Measurements from ENCODE around the gene LIPK.

The LIPK gene

DNA sequence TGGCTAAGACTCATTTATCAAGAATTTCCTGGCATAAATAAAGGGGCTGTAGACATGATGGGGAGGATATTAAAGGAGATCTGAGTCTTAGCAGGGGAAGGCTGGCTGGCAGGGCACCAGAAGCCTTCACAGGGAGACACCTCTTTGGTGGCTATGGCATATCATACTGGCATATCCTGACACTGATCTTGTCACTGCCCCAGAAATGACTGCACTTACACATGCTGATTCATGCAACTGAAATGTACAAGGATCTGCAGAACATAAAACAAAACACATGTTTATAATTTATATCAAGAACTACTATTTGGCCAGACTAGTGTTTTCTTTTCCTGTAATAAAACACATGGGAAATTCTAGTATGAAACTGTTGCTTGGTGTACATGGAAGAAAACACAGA lies 48.2 kb downstream of the LIPK start:
- Histone ChIP-seq H3K36me3 (ENCODE audit: control insufficient read depth, insufficient read depth, low read length) (no peaks in the 10 kb centered on the region), H3K9ac (ENCODE audit: low read depth, low read length) (no peak overlapping the region), H3K4me1 (ENCODE audit: control insufficient read depth, insufficient read depth, low read length) (peaks cover 7% of the 10 kb centered on the region; the same call in 1 of the 2 replicates), H3K4me3 (ENCODE audit: low read depth, low read length) (no peak overlapping the region), H3K27ac (ENCODE audit: low read depth, low read length) (no peak overlapping the region), H3K9me3 (ENCODE audit: control insufficient read depth, insufficient read depth, low read length) (no peaks in the 10 kb centered on the region), H3K27me3 (ENCODE audit: control insufficient read depth, insufficient read depth, low read length) (no peaks in the 10 kb centered on the region)

DNA sequence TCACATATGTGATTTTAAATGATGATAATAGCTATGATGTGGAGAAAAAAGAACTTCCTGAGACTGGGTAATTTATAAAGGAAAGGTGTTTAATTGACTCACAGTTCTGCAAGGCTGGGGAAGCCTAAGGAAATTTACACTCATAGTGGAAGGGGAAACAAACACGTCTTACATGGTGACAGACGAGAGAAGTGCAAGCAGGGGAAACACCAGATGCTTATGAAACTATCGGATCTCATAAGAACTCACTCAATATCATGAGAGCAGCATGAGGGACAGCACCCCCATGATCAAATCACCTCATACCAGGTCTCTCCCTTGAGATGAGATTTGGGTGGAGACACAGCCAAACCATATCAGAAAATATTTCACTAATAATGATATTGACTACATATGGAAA lies 49.7 kb downstream of the LIPK start:
- H3K9me3 ChIP-seq (ENCODE audit: control insufficient read depth, insufficient read depth, low read length) = no peaks in the 10 kb centered on the region
- H3K36me3 ChIP-seq (ENCODE audit: control insufficient read depth, insufficient read depth, low read length) = no peaks in the 10 kb centered on the region
- peaks cover 7% of the 10 kb centered on the region; the same call in 1 of the 2 replicates for H3K4me1 ChIP-seq (ENCODE audit: control insufficient read depth, insufficient read depth, low read length)
- no peak overlapping the region for H3K27ac ChIP-seq (ENCODE audit: low read depth, low read length)
- no peak overlapping the region for H3K9ac ChIP-seq (ENCODE audit: low read depth, low read length)
- no peak overlapping the region for H3K4me3 ChIP-seq (ENCODE audit: low read depth, low read length)
- no peaks in the 10 kb centered on the region for H3K27me3 ChIP-seq (ENCODE audit: control insufficient read depth, insufficient read depth, low read length)

DNA sequence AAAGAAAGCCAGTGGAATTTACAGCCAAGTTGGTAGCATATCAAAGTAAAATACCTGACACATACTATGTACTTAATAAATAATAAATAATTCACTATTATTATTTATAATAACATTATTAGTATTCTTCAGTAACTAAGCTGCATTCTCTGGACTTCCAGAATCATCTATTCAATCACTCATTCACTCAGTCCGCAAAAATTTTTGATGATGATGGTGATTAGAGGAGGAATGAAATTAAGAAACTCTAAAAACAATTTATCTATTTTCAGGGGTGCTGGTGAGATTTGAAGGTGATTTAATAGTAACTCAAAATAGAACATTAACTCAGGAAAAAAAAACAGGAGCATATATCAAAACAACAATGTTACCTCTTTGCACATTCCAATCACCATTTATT lies 50.6 kb downstream of the LIPK start:
- Histone ChIP-seq H3K4me1 (ENCODE audit: control insufficient read depth, insufficient read depth, low read length) (peaks cover 7% of the 10 kb centered on the region; the same call in 1 of the 2 replicates), H3K9ac (ENCODE audit: low read depth, low read length) (no peak overlapping the region), H3K27ac (ENCODE audit: low read depth, low read length) (no peak overlapping the region), H3K27me3 (ENCODE audit: control insufficient read depth, insufficient read depth, low read length) (no peaks in the 10 kb centered on the region), H3K9me3 (ENCODE audit: control insufficient read depth, insufficient read depth, low read length) (no peaks in the 10 kb centered on the region), H3K36me3 (ENCODE audit: control insufficient read depth, insufficient read depth, low read length) (no peaks in the 10 kb centered on the region), H3K4me3 (ENCODE audit: low read depth, low read length) (no peak overlapping the region)

DNA sequence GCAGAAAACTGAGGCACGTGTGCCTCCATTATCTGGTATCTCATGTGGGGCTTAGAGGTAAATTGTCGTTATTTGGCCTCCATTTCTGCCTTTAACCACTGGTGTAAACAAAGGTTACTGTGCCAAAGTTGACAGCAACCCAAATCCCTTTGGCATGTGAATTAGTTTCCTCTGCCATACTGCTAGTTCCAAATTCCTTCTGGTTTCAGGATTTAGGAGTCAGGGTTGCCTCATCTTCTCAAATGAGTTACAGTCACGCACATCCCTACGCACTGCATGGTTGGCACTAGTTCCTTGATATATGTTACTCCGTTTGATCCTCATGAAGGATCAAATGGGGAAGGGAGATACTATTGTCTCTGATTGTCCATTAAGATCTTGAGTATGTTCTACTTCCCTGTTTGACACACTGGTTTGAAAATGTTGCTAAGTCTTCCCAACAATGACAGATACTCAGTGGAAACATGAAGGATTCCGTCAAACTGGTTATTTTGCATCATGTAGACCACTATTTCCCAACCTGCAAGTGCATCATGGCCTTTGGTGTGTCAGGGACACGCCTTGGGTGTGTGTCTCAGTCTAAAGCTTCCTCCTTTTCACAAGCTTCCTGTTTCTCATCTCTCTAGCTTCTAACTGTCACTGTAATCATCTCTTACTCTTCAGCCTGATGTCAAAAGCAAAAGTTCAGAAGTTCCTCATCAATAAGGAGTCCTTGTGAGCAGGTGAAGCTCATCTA lies 53.5 kb downstream of the LIPK start, which contains the start of gene LIPN:
LIPN (plus strand) TSS at position 655 of the 736 bp plus-strand sequence. CDS start 1,386 bp downstream, outside the sequence.
- Histone ChIP-seq H3K4me1 (ENCODE audit: control insufficient read depth, insufficient read depth, low read length) (peaks cover 7% of the 10 kb centered on the region; the same call in 1 of the 2 replicates), H3K4me3 (ENCODE audit: low read depth, low read length) (no peak within 1 kb of the TSS), H3K27me3 (ENCODE audit: control insufficient read depth, insufficient read depth, low read length) (no peaks in the 10 kb centered on the region), H3K36me3 (ENCODE audit: control insufficient read depth, insufficient read depth, low read length) (no peaks in the 10 kb centered on the region), H3K27ac (ENCODE audit: low read depth, low read length) (no peak within 1 kb of the TSS), H3K9me3 (ENCODE audit: control insufficient read depth, insufficient read depth, low read length) (no peaks in the 10 kb centered on the region), H3K9ac (ENCODE audit: low read depth, low read length) (no peak within 1 kb of the TSS)

DNA sequence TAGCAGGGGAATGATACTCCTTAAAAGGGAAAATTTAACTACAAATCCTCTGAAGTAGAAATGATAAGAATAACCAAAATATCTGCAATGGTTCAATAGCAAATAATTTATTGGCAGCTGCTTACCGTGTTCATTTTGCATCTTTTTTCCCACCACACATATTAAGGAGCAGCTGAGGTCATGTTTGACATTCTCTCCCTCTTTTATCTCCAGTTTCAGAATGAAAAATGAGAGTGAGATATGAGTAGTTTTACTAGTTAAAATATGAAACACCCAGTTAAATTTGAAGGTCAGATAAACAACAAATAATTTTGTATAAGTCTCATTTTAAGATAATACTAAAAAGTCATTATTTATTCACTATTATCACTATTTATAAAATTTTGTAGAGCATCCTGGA lies 56.9 kb downstream of the LIPK start:
- no peaks in the 10 kb centered on the region for H3K9me3 ChIP-seq (ENCODE audit: control insufficient read depth, insufficient read depth, low read length)
- H3K9ac ChIP-seq (ENCODE audit: low read depth, low read length) = no peak overlapping the region
- H3K36me3 ChIP-seq (ENCODE audit: control insufficient read depth, insufficient read depth, low read length) = no peaks in the 10 kb centered on the region
- H3K27me3 ChIP-seq (ENCODE audit: control insufficient read depth, insufficient read depth, low read length) = no peaks in the 10 kb centered on the region
- no peak overlapping the region for H3K4me3 ChIP-seq (ENCODE audit: low read depth, low read length)
- H3K27ac ChIP-seq (ENCODE audit: low read depth, low read length) = no peak overlapping the region
- no peaks in the 10 kb centered on the region for H3K4me1 ChIP-seq (ENCODE audit: control insufficient read depth, insufficient read depth, low read length)

DNA sequence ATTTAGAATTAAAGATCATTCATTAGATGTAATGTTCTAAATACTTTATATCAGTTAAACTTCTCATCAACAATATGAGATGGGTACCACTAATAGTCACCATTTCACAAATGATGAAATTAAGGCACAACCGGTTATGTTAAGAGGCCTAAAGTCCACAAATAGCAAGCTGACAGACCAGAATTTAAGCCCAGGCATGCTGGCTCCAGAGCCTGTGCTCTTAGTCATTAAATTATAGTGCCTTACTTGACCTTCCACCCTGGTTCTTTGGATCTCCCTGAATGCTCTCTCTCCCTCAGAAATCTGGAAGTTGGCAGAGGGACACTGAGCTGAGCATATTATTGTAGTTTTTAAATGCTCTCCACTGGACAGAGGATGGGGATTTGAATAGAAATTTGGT lies 57.4 kb downstream of the LIPK start:
- Histone ChIP-seq H3K9ac (ENCODE audit: low read depth, low read length) (no peak overlapping the region), H3K27me3 (ENCODE audit: control insufficient read depth, insufficient read depth, low read length) (no peaks in the 10 kb centered on the region), H3K4me1 (ENCODE audit: control insufficient read depth, insufficient read depth, low read length) (peaks cover 4% of the 10 kb centered on the region; the same call in 1 of the 2 replicates), H3K36me3 (ENCODE audit: control insufficient read depth, insufficient read depth, low read length) (no peaks in the 10 kb centered on the region), H3K9me3 (ENCODE audit: control insufficient read depth, insufficient read depth, low read length) (no peaks in the 10 kb centered on the region), H3K27ac (ENCODE audit: low read depth, low read length) (no peak overlapping the region), H3K4me3 (ENCODE audit: low read depth, low read length) (no peak overlapping the region)

DNA sequence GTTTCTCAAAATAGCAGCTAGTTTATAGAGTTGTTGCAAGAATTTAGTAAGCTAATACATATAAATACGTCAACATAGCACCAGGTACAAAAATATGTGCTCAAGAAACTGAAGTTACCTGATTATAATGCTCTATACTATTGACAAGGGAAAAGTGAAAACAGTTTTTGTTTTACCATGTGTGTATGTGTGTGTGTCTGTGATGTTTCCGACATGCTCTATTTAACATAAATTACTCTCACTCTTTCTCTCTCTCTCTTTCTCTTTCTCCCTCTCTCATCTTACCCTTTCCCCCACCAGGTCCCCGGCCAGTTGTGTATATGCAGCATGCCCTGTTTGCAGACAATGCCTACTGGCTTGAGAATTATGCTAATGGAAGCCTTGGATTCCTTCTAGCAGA lies 58.1 kb downstream of the LIPK start:
- Histone ChIP-seq H3K9me3 (ENCODE audit: control insufficient read depth, insufficient read depth, low read length) (no peaks in the 10 kb centered on the region), H3K4me1 (ENCODE audit: control insufficient read depth, insufficient read depth, low read length) (peaks cover 7% of the 10 kb centered on the region; the same call in 1 of the 2 replicates), H3K9ac (ENCODE audit: low read depth, low read length) (no peak overlapping the region), H3K36me3 (ENCODE audit: control insufficient read depth, insufficient read depth, low read length) (no peaks in the 10 kb centered on the region), H3K27me3 (ENCODE audit: control insufficient read depth, insufficient read depth, low read length) (no peaks in the 10 kb centered on the region), H3K27ac (ENCODE audit: low read depth, low read length) (no peak overlapping the region), H3K4me3 (ENCODE audit: low read depth, low read length) (no peak overlapping the region)

DNA sequence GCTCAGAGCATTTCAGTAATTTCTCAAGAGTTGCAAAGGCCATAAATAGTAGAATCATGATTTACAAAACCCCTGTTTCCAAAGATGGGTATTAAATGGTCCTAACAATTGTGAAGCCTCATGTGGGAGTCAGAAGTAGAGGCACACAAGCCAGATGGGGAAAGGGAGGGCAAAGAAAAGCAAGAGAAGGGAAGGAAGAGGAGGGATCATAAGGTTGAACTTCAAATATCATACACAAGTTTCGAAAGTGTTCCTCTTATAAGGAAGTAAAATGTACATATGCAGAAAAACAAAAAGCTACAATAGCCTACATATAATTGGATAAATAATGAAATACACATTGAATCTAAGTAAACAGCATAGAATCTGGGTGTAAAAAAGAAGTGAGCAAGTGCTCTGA lies 59.8 kb downstream of the LIPK start:
- Histone ChIP-seq H3K4me1 (ENCODE audit: control insufficient read depth, insufficient read depth, low read length) (peaks cover 7% of the 10 kb centered on the region; the same call in 1 of the 2 replicates), H3K36me3 (ENCODE audit: control insufficient read depth, insufficient read depth, low read length) (no peaks in the 10 kb centered on the region), H3K9ac (ENCODE audit: low read depth, low read length) (no peak overlapping the region), H3K9me3 (ENCODE audit: control insufficient read depth, insufficient read depth, low read length) (no peaks in the 10 kb centered on the region), H3K27me3 (ENCODE audit: control insufficient read depth, insufficient read depth, low read length) (no peaks in the 10 kb centered on the region), H3K4me3 (ENCODE audit: low read depth, low read length) (no peak overlapping the region), H3K27ac (ENCODE audit: low read depth, low read length) (no peak overlapping the region)

DNA sequence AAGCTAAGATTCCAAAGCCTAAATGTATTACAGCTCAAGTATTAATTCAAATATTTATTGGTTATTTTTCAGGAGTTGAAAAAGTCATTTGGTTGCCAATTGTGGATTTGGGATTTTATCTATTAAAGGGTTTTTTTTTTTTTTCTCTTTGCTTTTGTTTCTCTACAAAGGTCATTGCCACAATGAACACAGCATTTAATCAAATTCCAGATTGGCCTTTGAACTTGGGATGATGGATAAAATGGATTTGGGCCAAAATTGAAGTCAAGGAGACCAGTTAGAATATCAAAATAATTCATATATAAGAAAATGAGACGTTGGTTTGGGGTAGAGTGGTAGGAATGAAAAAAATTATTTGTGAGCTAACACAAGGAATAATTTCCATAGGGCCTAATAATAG lies 63.3 kb downstream of the LIPK start:
- H3K27ac ChIP-seq (ENCODE audit: low read depth, low read length) = no peak overlapping the region
- no peaks in the 10 kb centered on the region for H3K9me3 ChIP-seq (ENCODE audit: control insufficient read depth, insufficient read depth, low read length)
- H3K4me3 ChIP-seq (ENCODE audit: low read depth, low read length) = no peak overlapping the region
- no peaks in the 10 kb centered on the region for H3K27me3 ChIP-seq (ENCODE audit: control insufficient read depth, insufficient read depth, low read length)
- H3K9ac ChIP-seq (ENCODE audit: low read depth, low read length) = no peak overlapping the region
- H3K4me1 ChIP-seq (ENCODE audit: control insufficient read depth, insufficient read depth, low read length) = peaks cover 7% of the 10 kb centered on the region; the same call in 1 of the 2 replicates
- no peaks in the 10 kb centered on the region for H3K36me3 ChIP-seq (ENCODE audit: control insufficient read depth, insufficient read depth, low read length)

DNA sequence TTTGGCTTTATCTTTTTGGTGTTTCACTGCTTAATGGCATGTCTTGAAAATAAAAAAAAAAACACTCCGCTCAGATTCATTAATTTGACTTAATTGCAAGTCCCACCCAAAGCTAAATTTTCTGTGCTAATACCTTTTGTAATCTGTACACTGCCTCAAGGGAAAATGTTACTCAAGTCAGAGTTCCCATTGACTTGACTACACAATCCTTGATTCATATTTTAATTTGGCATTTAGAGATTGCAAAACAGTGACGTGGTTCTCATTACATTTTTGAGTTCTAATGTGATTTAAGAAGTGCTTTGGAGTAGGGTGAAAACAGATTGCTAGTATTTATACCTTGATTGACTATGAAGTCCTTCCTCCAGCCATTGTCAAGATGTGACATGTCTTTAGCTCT lies 75.2 kb downstream of the LIPK start:
- Histone ChIP-seq H3K27ac (ENCODE audit: low read depth, low read length) (no peak overlapping the region), H3K36me3 (ENCODE audit: control insufficient read depth, insufficient read depth, low read length) (no peaks in the 10 kb centered on the region), H3K4me3 (ENCODE audit: low read depth, low read length) (no peak overlapping the region), H3K9ac (ENCODE audit: low read depth, low read length) (no peak overlapping the region), H3K9me3 (ENCODE audit: control insufficient read depth, insufficient read depth, low read length) (no peaks in the 10 kb centered on the region), H3K27me3 (ENCODE audit: control insufficient read depth, insufficient read depth, low read length) (no peaks in the 10 kb centered on the region), H3K4me1 (ENCODE audit: control insufficient read depth, insufficient read depth, low read length) (no peaks in the 10 kb centered on the region)

DNA sequence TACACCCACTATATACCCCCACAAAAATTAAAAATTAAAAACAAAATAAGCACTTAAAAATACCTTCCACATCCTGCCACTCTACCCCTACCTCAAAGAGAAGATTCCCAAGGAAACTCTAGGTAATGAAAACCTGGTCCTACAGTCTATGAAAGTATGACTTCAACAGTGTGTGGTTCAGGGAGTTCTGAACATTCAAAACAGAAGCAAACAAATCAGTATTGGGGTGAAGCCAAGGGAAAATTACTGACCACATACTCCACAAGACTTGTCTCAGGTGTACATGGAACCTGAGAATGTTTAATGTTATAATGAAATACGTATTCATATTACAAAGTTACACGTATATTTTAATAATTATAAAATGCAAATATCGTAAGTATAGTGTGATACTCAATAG lies 76.2 kb downstream of the LIPK start:
- no peaks in the 10 kb centered on the region for H3K27me3 ChIP-seq (ENCODE audit: control insufficient read depth, insufficient read depth, low read length)
- H3K9me3 ChIP-seq (ENCODE audit: control insufficient read depth, insufficient read depth, low read length) = no peaks in the 10 kb centered on the region
- no peak overlapping the region for H3K27ac ChIP-seq (ENCODE audit: low read depth, low read length)
- H3K36me3 ChIP-seq (ENCODE audit: control insufficient read depth, insufficient read depth, low read length) = no peaks in the 10 kb centered on the region
- no peak overlapping the region for H3K9ac ChIP-seq (ENCODE audit: low read depth, low read length)
- no peaks in the 10 kb centered on the region for H3K4me1 ChIP-seq (ENCODE audit: control insufficient read depth, insufficient read depth, low read length)
- no peak overlapping the region for H3K4me3 ChIP-seq (ENCODE audit: low read depth, low read length)

All from HUES48 (cell line).